K562 treated with DMSO at 1 percent for 12 hours (cell line): ENCODE measurements around the gene TNMD. TPM values are rescaled to one million over a fixed set of nuclear protein-coding genes. Genes with fewer than 3 reads are reported as not detected.

ENCODE experiments used
- total RNA-seq: library from RNA; unstranded; fragments of 300-600 nt; gene quantifications from 2 replicates; pipeline ENCODE4 v1.2.3, GENCODE V29; 2022; ENCODE audit not compliant: insufficient read depth

Gene TNMD
- total RNA-seq, result not detected in 2 replicates

DNA sequence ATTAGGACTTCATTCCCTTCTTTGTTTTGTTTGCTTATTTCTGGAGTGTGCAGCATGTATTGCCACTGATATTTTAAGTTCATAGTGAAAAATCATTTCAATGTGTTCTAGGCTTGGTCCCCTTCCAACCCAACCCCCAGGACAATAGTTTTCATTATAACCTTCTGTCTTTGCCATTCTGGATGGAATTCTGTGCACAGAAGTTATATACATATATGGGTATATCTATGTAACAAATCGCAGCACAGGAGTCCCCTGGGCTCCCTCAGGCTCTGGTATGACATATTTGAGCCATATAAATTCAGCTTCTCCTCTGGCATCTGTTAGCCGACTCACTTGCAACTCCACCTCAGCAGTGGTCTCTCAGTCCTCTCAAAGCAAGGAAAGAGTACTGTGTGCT, at the start of gene TNMD:
Gene TNMD (plus strand): TSS at position 326 of the 400 bp plus-strand sequence. CDS start 83 bp downstream, outside the sequence.

DNA sequence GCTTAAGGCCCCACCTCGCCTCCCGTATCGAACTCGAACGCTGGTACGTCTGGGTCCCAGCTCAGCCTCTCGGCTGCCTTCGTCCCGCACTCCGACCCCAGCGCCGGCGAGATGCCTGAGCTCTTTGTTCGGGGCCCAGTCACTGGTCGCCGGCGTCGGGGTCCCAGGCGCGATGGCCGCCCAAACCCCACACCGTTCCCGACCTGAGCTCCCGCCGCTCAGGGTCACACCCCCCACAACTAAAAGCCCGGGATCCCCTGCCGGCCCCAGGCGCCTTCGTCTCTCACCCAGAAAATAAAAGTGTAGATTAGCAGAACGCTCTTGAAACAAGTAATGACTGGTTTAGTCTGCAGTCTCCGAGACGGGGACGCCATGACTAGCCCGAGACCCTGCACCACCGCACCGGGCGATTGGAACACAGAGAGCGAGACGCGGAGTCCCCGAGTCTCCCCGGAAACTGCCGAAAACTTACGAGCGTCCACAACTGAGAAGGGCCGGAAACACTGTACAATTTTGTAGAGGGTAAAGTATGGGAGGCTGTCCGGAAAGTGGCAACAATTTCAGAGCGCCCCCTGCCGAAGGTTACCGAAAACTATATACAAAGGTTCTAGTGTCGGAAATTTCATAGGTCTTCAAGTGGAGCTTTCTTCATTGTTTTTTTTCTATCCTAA, 51.7 kb downstream of the TNMD start, which contains the start of gene TSPAN6:
Gene TSPAN6 (minus strand): TSS at position 486 of the 671 bp plus-strand sequence. CDS start 112 bp downstream, at position 374.

DNA sequence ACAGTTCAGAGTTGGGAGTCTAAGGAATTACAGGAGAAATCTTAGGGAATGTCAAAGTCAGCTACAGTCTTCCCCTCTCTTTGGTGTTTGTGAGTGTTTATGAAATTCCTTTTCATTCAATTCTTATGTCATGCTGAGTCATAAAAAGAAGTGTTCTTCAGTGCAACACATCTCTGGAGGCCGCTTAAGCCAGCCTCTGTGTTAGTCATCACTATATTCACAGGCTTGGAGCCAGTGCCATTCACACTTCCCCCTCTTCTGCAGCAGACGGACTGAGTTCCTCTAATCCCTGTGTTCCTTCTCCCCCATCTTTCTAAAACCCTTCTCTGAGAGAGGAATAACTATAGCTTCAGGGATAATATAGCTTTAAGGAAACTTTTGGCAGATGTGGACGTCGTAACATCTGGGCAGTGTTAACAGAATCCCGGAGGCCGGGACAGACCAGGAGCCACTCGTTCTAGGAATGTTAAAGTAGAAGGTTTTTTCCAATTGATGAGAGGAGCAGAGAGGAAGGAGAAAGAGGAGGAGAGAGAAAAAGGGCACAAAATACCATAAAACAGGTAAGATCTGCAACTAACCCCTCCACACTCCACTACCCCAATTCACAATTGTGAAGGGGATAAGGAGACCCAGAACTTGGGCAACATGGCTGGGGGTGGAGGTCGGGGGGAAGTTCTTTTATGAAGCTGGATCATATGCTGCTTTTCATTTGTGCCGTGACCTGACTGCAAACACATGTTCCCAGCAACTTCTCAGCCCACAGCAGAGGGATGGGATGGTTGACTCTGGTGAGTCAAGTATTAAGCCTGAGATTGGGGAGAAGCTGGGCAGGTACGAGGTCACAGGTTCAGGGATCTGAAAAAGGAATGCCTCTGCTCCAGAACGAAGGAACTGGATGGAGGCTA, 59.5 kb downstream of the TNMD start, which contains the start of gene SRPX2:
Gene SRPX2 (plus strand): TSS at position 244 of the 905 bp plus-strand sequence. CDS start 2,124 bp downstream, outside the sequence.

Other genes starting within 250 kb of the TNMD start
- gene PCDH19, start 174.7 kb upstream of the TNMD start, total RNA-seq, result not detected in 2 replicates
- gene TSPAN6, start 51.9 kb downstream of the TNMD start, total RNA-seq, result not detected in 2 replicates
- not detected in 2 replicates for gene SRPX2, start 59.3 kb downstream of the TNMD start, total RNA-seq
- gene SYTL4, start 147.2 kb downstream of the TNMD start, total RNA-seq, result 0.90 and 56.1 TPM in 2 replicates
- 19.7 and 37.6 TPM in 2 replicates for gene CSTF2, start 235.5 kb downstream of the TNMD start, total RNA-seq